MM.1S (cell line): ENCODE results near the gene LRWD1.
A peak's percentile ranks its signal among the peaks of the same experiment; 100 is the strongest.

Source experiments
- DNase-seq: peaks from one replicate; pipeline ENCODE4 v3.0.0-alpha.2; 2015
- H2AFZ ChIP-seq: fragments of 300-600 bp; sonication (generic); 2 replicates; pipeline ENCODE4 v1.6.0; 2016; ENCODE audit warnings: antibody characterized with exemption, low read length
- H3F3A ChIP-seq: fragments of 300-600 bp; sonication (generic); 2 replicates; pipeline ENCODE4 v1.6.1; 2016; ENCODE audit warnings: mild to moderate bottlenecking, antibody characterized with exemption, low read length, moderate library complexity, mixed read lengths; ENCODE audit not compliant: insufficient read depth
- H3K27ac ChIP-seq: fragments of 300-600 bp; sonication (generic); 2 replicates; pipeline ENCODE4 v1.5.1; 2016; ENCODE audit warnings: mild to moderate bottlenecking, low read length
- H3K27me3 ChIP-seq: fragments of 300-600 bp; sonication (generic); replicated peaks from 2 replicates; pipeline ENCODE4 v1.6.0; 2016; ENCODE audit warnings: low read length; ENCODE audit not compliant: insufficient read depth
- H3K36me3 ChIP-seq: fragments of 300-600 bp; sonication (generic); replicated peaks from 2 replicates; pipeline ENCODE4 v1.6.1; 2016; ENCODE audit warnings: mild to moderate bottlenecking, low read length, mixed read lengths; ENCODE audit not compliant: insufficient read depth
- H3K4me1 ChIP-seq: fragments of 300-600 bp; sonication (generic); 2 replicates; pipeline ENCODE4 v1.6.1; 2016; ENCODE audit warnings: low read length, mixed read lengths
- H3K4me2 ChIP-seq: fragments of 300-600 bp; sonication (generic); 2 replicates; pipeline ENCODE4 v1.6.0; 2016; ENCODE audit warnings: low read depth, low read length
- H3K4me3 ChIP-seq: fragments of 300-600 bp; sonication (generic); 2 replicates; pipeline ENCODE4 v1.5.1; 2016; ENCODE audit warnings: low read length, mixed read lengths
- H3K79me2 ChIP-seq: fragments of 300-600 bp; sonication (generic); 2 replicates; pipeline ENCODE4 v1.6.1; 2016; ENCODE audit warnings: mixed run types, low read length, mixed read lengths
- H3K9ac ChIP-seq: fragments of 300-600 bp; sonication (generic); 2 replicates; pipeline ENCODE4 v1.6.1; 2016; ENCODE audit warnings: low read length, mixed read lengths
- H3K9me2 ChIP-seq: fragments of 300-600 bp; sonication (generic); replicated peaks from 2 replicates; pipeline ENCODE4 v1.6.1; 2016; ENCODE audit warnings: mild to moderate bottlenecking, low read length, mixed read lengths; ENCODE audit not compliant: insufficient read depth
- H3K9me3 ChIP-seq: fragments of 300-600 bp; sonication (generic); replicated peaks from 2 replicates; pipeline ENCODE4 v1.6.1; 2016; ENCODE audit warnings: mild to moderate bottlenecking, low read length, mixed read lengths; ENCODE audit not compliant: insufficient read depth
- H4K20me1 ChIP-seq: fragments of 300-600 bp; sonication (generic); 2 replicates; pipeline ENCODE4 v1.6.1; 2016; ENCODE audit warnings: mild to moderate bottlenecking, low read length, moderate library complexity, mixed read lengths; ENCODE audit not compliant: insufficient read depth
- EZH2 ChIP-seq: fragments of 300-600 bp; sonication (generic); optimal IDR thresholded peaks from 2 replicates; pipeline ENCODE3; 2017; ENCODE audit warnings: low read depth, mild to moderate bottlenecking, antibody characterized with exemption, low read length, mixed read lengths
- EZH2phosphoT487 ChIP-seq: fragments of 300-600 bp; sonication (generic); IDR thresholded peaks from 2 replicates; pipeline ENCODE4 v1.6.1; 2018; ENCODE audit warnings: antibody characterized with exemption, low read length
- TF ChIP-seq, protein P1 (sequence below): fragments of 300-600 bp; sonication (generic); IDR thresholded peaks from 2 replicates; pipeline ENCODE4 v1.5.1; 2016; ENCODE audit warnings: antibody characterized with exemption, low read length, mixed read lengths

LRWD1 gene

DNA sequence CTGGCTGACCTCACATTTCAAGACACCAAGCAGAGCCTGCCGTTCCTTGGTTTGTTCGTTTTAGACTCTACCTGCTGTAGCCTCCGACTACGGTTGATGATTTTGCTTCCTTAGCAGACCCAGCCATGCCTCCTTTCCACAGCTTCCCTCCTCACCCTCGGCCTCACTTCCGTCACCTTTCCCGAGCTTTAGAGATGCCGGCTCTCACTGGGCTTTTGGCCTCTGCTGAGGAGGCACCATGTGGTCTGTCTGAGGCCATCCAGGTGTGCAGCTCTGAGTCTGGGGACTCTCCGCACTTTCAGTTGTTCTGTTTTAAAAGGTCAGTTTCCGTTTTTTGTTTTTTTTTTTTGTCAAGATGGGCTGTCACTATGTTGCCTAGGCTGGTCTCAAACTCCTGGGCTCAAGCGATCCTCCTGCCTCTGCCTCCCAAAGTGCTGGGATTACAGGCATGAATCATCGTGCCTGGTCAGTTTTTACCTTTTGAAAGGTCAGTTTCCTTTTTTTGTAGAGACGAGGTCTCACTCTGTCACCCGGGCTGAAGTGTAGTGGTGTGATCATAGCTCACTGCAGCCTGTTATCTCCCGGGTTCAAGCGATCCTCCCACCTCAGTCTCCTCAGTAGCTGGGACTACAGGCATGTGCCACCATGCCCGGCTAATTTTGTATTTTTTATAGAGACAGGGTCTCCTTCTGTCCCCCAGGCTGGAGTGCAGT is 19.7 kb upstream of the LRWD1 start:
- Histone ChIP-seq H3K9me3 (no peaks in the 10 kb centered on the region), H3K4me3 (peak overlapping the region; percentile 72), H3K4me2 (peak overlapping the region; percentile 74), H3K36me3 (no peaks in the 10 kb centered on the region; the same call in 1 of the 2 replicates), H3K4me1 (peaks cover 52% of the 10 kb centered on the region), H3K27me3 (no peaks in the 10 kb centered on the region), H3K79me2 (peaks cover 48% of the 10 kb centered on the region), H3K9me2 (no peaks in the 10 kb centered on the region), H2AFZ (peak overlapping the region; percentile 44; the same call in 1 of the 2 replicates), H3K9ac (peak overlapping the region; percentile 89), H4K20me1 (no peaks in the 10 kb centered on the region), H3K27ac (peak overlapping the region; percentile 99), H3F3A (peaks cover 58% of the 10 kb centered on the region)
- TF ChIP-seq, protein P1, sequence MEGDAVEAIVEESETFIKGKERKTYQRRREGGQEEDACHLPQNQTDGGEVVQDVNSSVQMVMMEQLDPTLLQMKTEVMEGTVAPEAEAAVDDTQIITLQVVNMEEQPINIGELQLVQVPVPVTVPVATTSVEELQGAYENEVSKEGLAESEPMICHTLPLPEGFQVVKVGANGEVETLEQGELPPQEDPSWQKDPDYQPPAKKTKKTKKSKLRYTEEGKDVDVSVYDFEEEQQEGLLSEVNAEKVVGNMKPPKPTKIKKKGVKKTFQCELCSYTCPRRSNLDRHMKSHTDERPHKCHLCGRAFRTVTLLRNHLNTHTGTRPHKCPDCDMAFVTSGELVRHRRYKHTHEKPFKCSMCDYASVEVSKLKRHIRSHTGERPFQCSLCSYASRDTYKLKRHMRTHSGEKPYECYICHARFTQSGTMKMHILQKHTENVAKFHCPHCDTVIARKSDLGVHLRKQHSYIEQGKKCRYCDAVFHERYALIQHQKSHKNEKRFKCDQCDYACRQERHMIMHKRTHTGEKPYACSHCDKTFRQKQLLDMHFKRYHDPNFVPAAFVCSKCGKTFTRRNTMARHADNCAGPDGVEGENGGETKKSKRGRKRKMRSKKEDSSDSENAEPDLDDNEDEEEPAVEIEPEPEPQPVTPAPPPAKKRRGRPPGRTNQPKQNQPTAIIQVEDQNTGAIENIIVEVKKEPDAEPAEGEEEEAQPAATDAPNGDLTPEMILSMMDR = no peak
- TF ChIP-seq EZH2phosphoT487 (no peak), EZH2 (no peak)
- peak; percentile 94 for DNase-seq

- peak overlapping the region; percentile 74; the same call in 1 of the 2 replicates for H3K4me2 ChIP-seq
These were observed 19.1 kb upstream of the LRWD1 start for GRCh38 chr7:102445674-102446071.

GRCh38 chr7:102446387-102447156 is 18.2 kb upstream of the LRWD1 start:
- TF ChIP-seq EZH2 = no peak
- no peak for TF ChIP-seq EZH2phosphoT487
- TF ChIP-seq, protein P1 = no peak
- Histone ChIP-seq H3K27me3 (no peaks in the 10 kb centered on the region), H3K79me2 (peaks cover 49% of the 10 kb centered on the region), H3K4me1 (peaks cover 53% of the 10 kb centered on the region), H3K4me3 (no peak overlapping the region), H3F3A (peaks cover 54% of the 10 kb centered on the region), H3K4me2 (peak overlapping the region; percentile 13; the same call in 1 of the 2 replicates), H3K27ac (peak overlapping the region; percentile 99; the same call in 1 of the 2 replicates), H3K36me3 (no peaks in the 10 kb centered on the region; the same call in 1 of the 2 replicates), H4K20me1 (no peaks in the 10 kb centered on the region), H3K9me2 (no peaks in the 10 kb centered on the region), H2AFZ (no peak overlapping the region), H3K9ac (no peak overlapping the region; the same call in 1 of the 2 replicates), H3K9me3 (no peaks in the 10 kb centered on the region)
- peak; percentile 6 for DNase-seq

More at GRCh38 chr7:102445674-102446071, 19.1 kb upstream of the LRWD1 start:
- Histone ChIP-seq H3K36me3 (no peaks in the 10 kb centered on the region; the same call in 1 of the 2 replicates), H3K4me3 (0 out of 2 replicates have a peak overlapping the region, but pooled peaks have one; percentile 72), H3F3A (peaks cover 57% of the 10 kb centered on the region), H3K27me3 (no peaks in the 10 kb centered on the region), H3K4me1 (peaks cover 52% of the 10 kb centered on the region), H3K79me2 (peaks cover 49% of the 10 kb centered on the region), H3K9me3 (no peaks in the 10 kb centered on the region), H3K9me2 (no peaks in the 10 kb centered on the region), H4K20me1 (no peaks in the 10 kb centered on the region), H3K27ac (peak overlapping the region; percentile 99), H3K9ac (peak overlapping the region; percentile 89), H2AFZ (no peak overlapping the region)
- TF ChIP-seq EZH2 (no peak), EZH2phosphoT487 (no peak)
- TF ChIP-seq, protein P1 = no peak
- no peak for DNase-seq
